ENCODE data around the gene FOXO1.

The FOXO1 gene

DNA sequence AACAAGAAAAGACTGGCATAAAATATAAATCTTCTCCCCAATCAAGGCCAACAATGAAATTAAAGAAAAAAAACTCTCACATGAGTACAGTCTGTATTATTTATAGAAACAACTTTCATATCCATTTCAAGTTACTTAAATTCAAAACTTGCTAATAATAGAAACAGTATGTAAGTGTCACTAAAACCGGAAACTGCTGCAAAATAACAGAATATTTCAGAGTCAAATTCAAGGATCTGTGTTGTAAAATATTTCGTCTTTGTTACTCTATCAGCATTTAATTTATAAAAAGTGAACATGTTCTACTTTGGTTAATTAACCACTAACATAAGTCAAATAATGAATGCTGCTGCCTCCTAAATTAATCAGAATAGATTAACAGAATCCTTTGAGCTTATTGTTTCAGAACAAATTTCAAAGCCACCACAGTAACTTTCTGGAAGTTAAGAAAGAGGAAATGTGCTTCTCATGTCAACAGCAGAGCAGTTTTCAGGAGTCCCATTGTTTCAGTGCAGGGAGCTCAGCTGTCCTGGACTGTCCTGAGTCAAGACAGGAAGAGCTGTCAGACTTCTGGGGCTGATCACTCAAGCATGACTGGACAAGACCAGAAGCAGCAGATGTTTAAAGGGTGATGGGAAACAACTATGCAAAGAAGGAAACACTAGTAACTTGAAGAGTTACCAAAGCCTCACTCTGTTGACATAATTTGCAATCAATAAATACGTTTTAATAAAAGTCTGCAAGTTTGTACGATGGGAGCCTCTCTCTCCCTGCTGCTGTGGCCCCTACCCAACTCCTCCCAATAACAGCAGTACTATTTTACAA, 76.9 kb downstream of the FOXO1 start:
- peaks cover 74% of the 10 kb centered on the region for H3K4me1 ChIP-seq (ENCODE audit: control insufficient read depth, insufficient read depth, low read length)
- H3K9ac ChIP-seq (ENCODE audit: low read length) = peak overlapping the region; percentile 31
- no peak for DNase-seq (ENCODE audit: low read depth)
- H3K36me3 ChIP-seq (ENCODE audit: control insufficient read depth, insufficient read depth, low read length, severe bottlenecking) = peaks cover 5% of the 10 kb centered on the region
- H3K27me3 ChIP-seq (replicated peaks; ENCODE audit: control insufficient read depth, insufficient read depth, low read length) = no peaks in the 10 kb centered on the region
- H3K4me3 ChIP-seq (ENCODE audit: low read length) = no peak overlapping the region
- no peaks in the 10 kb centered on the region for H3K9me3 ChIP-seq (ENCODE audit: control insufficient read depth, low read length)

DNA sequence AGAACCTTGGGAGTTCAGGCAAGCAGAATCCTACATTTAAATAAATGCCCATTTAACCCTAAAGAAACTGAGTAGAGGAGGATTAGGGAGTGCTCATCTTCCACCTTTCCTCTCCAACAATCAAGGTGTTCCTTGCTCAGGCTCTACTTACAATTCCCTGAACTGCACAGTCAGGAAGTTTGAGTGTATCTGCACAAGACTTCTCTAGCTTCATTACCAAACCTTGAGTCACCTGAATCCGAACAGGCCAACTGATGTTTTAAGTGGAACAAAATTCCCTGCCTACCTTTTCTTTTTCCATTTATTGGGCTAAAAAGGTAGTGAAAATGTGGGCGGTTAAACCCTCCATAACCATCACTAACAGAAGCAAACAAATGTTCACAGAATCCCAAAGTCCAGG, 78.3 kb downstream of the FOXO1 start:
- no peaks in the 10 kb centered on the region for H3K9me3 ChIP-seq (ENCODE audit: control insufficient read depth, low read length)
- H3K27me3 ChIP-seq (replicated peaks; ENCODE audit: control insufficient read depth, insufficient read depth, low read length) = no peaks in the 10 kb centered on the region
- no peak overlapping the region for H3K4me3 ChIP-seq (ENCODE audit: low read length)
- DNase-seq (ENCODE audit: low read depth) = no peak
- no peak overlapping the region for H3K9ac ChIP-seq (ENCODE audit: low read length)
- peaks cover 65% of the 10 kb centered on the region for H3K4me1 ChIP-seq (ENCODE audit: control insufficient read depth, insufficient read depth, low read length)
- H3K36me3 ChIP-seq (ENCODE audit: control insufficient read depth, insufficient read depth, low read length, severe bottlenecking) = peaks cover 5% of the 10 kb centered on the region

DNA sequence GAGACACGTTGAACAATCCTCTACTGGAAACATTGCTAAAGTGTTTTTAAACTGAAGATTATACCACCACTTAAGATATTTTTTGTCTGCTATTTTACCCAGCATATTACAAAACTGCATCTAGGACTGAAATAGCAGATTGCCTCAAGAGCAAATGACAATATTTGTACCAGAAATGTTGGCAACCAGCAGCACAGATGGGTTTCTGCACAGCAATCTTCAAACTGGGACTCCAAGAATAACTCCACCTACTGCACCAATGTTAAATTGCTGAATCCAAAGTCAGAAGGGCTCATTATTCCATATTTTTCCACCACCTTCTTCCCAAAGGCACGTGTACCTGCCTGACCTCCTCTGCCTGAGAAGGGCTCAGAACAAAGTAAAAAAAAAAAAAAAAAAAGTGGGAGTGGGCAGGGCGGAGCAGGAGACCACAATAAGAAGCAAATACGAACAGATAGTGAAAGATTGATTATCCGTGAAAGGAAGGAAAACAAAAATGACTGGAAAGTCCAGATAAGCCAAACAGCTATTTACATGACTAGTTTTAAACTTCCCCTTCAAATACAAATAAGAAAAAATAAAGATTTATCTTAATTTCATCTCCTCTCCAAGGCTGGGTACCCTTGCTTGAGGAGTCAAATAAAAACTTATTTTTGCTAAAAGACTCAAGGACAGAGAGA, 79.4 kb downstream of the FOXO1 start:
- H3K27me3 ChIP-seq (replicated peaks; ENCODE audit: control insufficient read depth, insufficient read depth, low read length) = no peaks in the 10 kb centered on the region
- H3K4me1 ChIP-seq (ENCODE audit: control insufficient read depth, insufficient read depth, low read length) = peaks cover 65% of the 10 kb centered on the region
- peak overlapping the region; percentile 2 for H3K9ac ChIP-seq (ENCODE audit: low read length)
- no peak for DNase-seq (ENCODE audit: low read depth)
- H3K4me3 ChIP-seq (ENCODE audit: low read length) = no peak overlapping the region
- H3K9me3 ChIP-seq (ENCODE audit: control insufficient read depth, low read length) = peaks cover 2% of the 10 kb centered on the region
- peaks cover 5% of the 10 kb centered on the region for H3K36me3 ChIP-seq (ENCODE audit: control insufficient read depth, insufficient read depth, low read length, severe bottlenecking)

DNA sequence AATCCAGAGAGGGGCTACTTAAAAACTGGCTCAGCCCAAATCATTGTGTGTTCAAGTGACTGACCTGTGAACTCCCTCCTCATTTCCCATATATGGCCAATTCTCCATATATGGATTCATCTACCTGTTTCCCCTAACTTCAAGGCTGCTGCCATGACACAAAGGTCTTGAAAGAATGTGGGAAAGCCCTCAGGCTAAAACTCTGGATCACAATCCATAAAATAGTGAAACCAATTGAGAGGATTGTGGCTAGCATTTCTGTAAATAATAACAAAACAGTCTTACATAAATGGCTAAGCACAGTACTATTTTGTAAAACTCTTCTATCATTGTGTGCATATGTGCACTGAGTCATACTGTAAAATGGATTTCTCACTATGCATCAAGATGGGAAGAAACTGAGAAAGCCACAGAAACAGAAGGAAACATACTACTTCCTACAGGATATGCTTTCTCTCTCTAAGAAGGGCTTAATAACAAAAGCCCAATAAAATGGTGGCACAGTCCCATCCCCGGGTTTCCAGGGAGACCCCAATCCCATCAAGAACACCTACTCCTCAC, 80.5 kb downstream of the FOXO1 start:
- peak overlapping the region; percentile 50 for H3K4me3 ChIP-seq (ENCODE audit: low read length)
- H3K9ac ChIP-seq (ENCODE audit: low read length) = peak overlapping the region; percentile 2
- H3K27me3 ChIP-seq (replicated peaks; ENCODE audit: control insufficient read depth, insufficient read depth, low read length) = no peaks in the 10 kb centered on the region
- peaks cover 2% of the 10 kb centered on the region for H3K9me3 ChIP-seq (ENCODE audit: control insufficient read depth, low read length)
- peaks cover 65% of the 10 kb centered on the region for H3K4me1 ChIP-seq (ENCODE audit: control insufficient read depth, insufficient read depth, low read length)
- DNase-seq (ENCODE audit: low read depth) = no peak
- peaks cover 5% of the 10 kb centered on the region for H3K36me3 ChIP-seq (ENCODE audit: control insufficient read depth, insufficient read depth, low read length, severe bottlenecking)

DNA sequence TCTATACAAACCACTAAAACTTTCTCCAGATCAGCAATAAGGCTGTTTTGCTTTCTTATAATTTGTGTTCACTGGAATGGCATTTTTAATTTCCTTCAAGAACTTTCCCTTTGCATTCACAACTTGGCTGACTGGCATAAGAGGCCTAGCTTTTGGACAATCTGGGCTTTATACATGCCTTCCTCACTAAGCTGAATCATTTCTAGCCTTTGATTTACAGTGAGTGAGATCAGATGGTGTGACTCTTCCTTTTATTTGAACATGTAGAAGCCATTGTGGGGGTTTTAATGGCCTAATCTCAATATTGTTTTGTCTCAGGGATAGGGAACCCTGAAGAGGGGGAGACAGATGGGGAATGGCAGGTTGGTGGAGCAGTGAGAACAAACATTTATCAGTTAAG, 82.7 kb downstream of the FOXO1 start:
- Histone ChIP-seq H3K9me3 (ENCODE audit: control insufficient read depth, low read length) (peaks cover 2% of the 10 kb centered on the region), H3K4me1 (ENCODE audit: control insufficient read depth, insufficient read depth, low read length) (peaks cover 44% of the 10 kb centered on the region), H3K4me3 (ENCODE audit: low read length) (no peak overlapping the region), H3K36me3 (ENCODE audit: control insufficient read depth, insufficient read depth, low read length, severe bottlenecking) (peaks cover 2% of the 10 kb centered on the region), H3K9ac (ENCODE audit: low read length) (no peak overlapping the region), H3K27me3 (replicated peaks; ENCODE audit: control insufficient read depth, insufficient read depth, low read length) (no peaks in the 10 kb centered on the region)
- no peak for DNase-seq (ENCODE audit: low read depth)

DNA sequence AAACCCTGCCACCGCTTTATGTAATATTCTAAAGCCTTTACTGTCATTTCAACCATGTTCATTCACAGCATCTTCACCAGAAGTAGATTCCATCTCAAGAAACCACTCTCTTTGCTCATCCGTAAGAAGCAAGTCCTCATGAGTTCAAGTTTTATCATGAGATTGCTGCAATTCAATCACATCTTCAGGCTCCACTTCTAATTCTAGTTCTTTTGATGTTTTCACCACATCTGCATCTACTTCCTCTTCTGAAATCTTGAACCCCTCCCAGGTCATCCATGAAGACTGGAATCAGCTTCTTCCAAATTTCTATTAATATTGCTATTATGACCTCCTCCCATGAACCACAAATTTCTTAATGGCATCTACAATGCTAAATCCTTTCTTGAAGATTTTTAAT, 83.9 kb downstream of the FOXO1 start:
- H3K9ac ChIP-seq (ENCODE audit: low read length) = no peak overlapping the region
- no peaks in the 10 kb centered on the region for H3K27me3 ChIP-seq (replicated peaks; ENCODE audit: control insufficient read depth, insufficient read depth, low read length)
- H3K4me3 ChIP-seq (ENCODE audit: low read length) = no peak overlapping the region
- H3K36me3 ChIP-seq (ENCODE audit: control insufficient read depth, insufficient read depth, low read length, severe bottlenecking) = peaks cover 5% of the 10 kb centered on the region
- peaks cover 42% of the 10 kb centered on the region for H3K4me1 ChIP-seq (ENCODE audit: control insufficient read depth, insufficient read depth, low read length)
- DNase-seq (ENCODE audit: low read depth) = no peak
- peaks cover 2% of the 10 kb centered on the region for H3K9me3 ChIP-seq (ENCODE audit: control insufficient read depth, low read length)

DNA sequence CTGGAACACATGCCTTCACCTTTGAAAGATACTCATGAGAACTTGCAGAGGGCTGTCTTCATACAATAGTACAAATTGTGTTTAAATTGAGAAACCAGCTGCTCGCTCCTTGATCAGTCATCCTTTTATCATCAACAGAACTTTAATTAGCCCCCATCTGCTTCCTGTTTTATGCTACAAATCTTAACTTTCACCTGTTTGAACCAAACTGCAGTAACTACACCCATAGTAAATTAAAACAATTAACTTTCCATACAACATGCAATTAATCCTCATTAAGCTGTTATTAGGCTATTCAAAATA, 85.2 kb downstream of the FOXO1 start:
- H3K36me3 ChIP-seq (ENCODE audit: control insufficient read depth, insufficient read depth, low read length, severe bottlenecking) = peaks cover 5% of the 10 kb centered on the region
- DNase-seq (ENCODE audit: low read depth) = no peak
- H3K4me1 ChIP-seq (ENCODE audit: control insufficient read depth, insufficient read depth, low read length) = peaks cover 39% of the 10 kb centered on the region
- no peak overlapping the region for H3K9ac ChIP-seq (ENCODE audit: low read length)
- peaks cover 2% of the 10 kb centered on the region for H3K9me3 ChIP-seq (ENCODE audit: control insufficient read depth, low read length)
- H3K4me3 ChIP-seq (ENCODE audit: low read length) = no peak overlapping the region
- H3K27me3 ChIP-seq (replicated peaks; ENCODE audit: control insufficient read depth, insufficient read depth, low read length) = no peaks in the 10 kb centered on the region

DNA sequence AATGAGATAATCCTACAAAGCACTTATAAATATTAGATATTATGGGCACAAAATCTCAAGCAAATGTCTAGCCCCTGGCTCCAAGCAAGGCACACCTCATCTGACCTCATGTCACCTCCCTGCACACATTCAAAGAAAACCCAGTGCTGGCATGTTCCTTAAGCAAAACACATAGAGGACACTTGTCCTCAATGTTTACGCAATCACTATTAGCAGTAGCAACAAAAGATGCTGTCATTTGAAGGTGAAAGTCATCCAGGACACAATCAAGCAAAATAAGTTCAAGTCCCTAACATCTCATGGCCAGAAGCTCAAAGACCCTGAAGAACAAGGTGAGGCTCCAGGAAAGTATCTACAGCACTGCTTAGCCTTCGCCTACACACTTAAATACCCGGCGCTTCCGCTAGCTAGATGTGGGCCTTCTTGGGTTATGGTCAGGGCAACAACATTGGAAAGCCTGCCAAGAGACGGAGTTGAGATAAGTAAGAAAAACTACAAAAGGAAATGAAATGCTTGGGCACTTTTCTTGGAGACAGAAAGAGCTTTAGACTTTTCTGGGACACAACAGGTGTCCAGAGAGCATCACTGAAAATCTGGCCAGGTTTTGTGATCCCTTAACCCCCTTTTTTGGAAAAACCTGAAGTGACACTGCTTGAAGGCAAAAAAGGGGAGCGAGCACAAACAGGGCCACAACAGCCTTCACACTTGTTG, 85.7 kb downstream of the FOXO1 start:
- no peak overlapping the region for H3K9ac ChIP-seq (ENCODE audit: low read length)
- no peak overlapping the region for H3K4me3 ChIP-seq (ENCODE audit: low read length)
- DNase-seq (ENCODE audit: low read depth) = no peak
- H3K36me3 ChIP-seq (ENCODE audit: control insufficient read depth, insufficient read depth, low read length, severe bottlenecking) = peaks cover 5% of the 10 kb centered on the region
- H3K9me3 ChIP-seq (ENCODE audit: control insufficient read depth, low read length) = peaks cover 2% of the 10 kb centered on the region
- no peaks in the 10 kb centered on the region for H3K27me3 ChIP-seq (replicated peaks; ENCODE audit: control insufficient read depth, insufficient read depth, low read length)
- peaks cover 35% of the 10 kb centered on the region for H3K4me1 ChIP-seq (ENCODE audit: control insufficient read depth, insufficient read depth, low read length)

DNA sequence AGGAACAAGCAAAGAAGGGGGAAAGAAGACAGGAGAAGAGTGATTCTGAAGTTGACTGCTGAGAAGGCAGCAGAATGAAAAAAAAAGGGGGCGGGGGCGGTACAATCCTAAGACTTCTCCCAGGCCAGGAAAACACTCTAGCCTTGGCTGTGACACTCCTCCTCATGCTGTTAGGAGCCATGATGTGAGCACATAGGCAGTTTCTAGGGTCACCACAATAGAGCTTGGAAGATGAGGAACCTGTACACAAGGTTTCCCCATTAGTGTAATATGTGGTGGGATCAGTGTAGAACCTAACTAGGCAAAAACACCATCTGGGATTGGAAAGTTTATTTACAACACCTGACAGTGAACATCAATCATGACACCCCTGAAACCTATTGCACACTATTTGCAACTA, 86.9 kb downstream of the FOXO1 start:
- H3K4me3 ChIP-seq (ENCODE audit: low read length) = no peak overlapping the region
- H3K36me3 ChIP-seq (ENCODE audit: control insufficient read depth, insufficient read depth, low read length, severe bottlenecking) = peaks cover 5% of the 10 kb centered on the region
- H3K4me1 ChIP-seq (ENCODE audit: control insufficient read depth, insufficient read depth, low read length) = peaks cover 25% of the 10 kb centered on the region
- no peak overlapping the region for H3K9ac ChIP-seq (ENCODE audit: low read length)
- no peaks in the 10 kb centered on the region for H3K27me3 ChIP-seq (replicated peaks; ENCODE audit: control insufficient read depth, insufficient read depth, low read length)
- H3K9me3 ChIP-seq (ENCODE audit: control insufficient read depth, low read length) = peaks cover 2% of the 10 kb centered on the region
- no peak for DNase-seq (ENCODE audit: low read depth)

DNA sequence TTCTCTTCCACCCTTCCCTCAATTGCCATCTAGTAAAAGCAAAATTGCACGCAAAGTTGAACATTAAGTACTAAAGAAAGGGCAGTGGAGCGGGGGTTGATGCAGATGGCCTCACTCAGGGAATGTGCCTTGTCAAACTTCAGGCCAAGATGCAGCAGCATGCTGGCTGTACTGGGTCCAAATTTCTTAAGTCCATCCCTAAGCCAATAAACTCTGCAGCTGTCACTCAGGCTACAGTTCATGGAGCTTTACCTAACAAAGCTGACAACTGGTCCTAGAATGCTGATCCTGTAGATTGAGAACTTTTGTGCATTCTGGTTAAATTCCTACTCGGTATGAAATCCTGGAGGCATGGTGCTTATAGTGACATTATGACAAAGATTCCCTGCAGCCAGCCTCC, 88.4 kb downstream of the FOXO1 start:
- Histone ChIP-seq H3K9me3 (ENCODE audit: control insufficient read depth, low read length) (peaks cover 2% of the 10 kb centered on the region), H3K4me3 (ENCODE audit: low read length) (no peak overlapping the region), H3K4me1 (ENCODE audit: control insufficient read depth, insufficient read depth, low read length) (peaks cover 25% of the 10 kb centered on the region), H3K9ac (ENCODE audit: low read length) (no peak overlapping the region), H3K36me3 (ENCODE audit: control insufficient read depth, insufficient read depth, low read length, severe bottlenecking) (peaks cover 5% of the 10 kb centered on the region), H3K27me3 (replicated peaks; ENCODE audit: control insufficient read depth, insufficient read depth, low read length) (no peaks in the 10 kb centered on the region)
- DNase-seq (ENCODE audit: low read depth) = no peak

DNA sequence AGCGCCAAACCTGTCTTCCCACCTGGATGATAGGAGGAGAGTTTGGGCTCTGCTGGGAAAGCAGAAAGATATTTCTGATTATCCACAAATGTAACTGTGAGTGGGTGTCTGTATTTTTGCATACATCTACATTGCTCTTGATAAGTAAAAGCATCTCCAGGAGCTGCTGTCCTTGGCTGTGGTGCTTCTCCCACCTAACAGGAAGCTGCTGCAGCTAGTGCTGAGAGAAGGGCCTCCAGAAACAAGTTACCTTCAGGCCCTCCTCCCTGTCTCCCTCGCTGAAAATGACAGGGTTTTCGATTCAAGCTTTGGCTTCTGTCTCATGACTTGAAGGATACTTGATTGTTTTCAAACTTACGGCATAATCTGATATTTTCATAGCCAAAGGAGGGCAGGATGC, 90.1 kb downstream of the FOXO1 start:
- H3K36me3 ChIP-seq (ENCODE audit: control insufficient read depth, insufficient read depth, low read length, severe bottlenecking) = peaks cover 5% of the 10 kb centered on the region
- no peak overlapping the region for H3K9ac ChIP-seq (ENCODE audit: low read length)
- H3K4me3 ChIP-seq (ENCODE audit: low read length) = no peak overlapping the region
- H3K4me1 ChIP-seq (ENCODE audit: control insufficient read depth, insufficient read depth, low read length) = peaks cover 31% of the 10 kb centered on the region
- no peak for DNase-seq (ENCODE audit: low read depth)
- no peaks in the 10 kb centered on the region for H3K27me3 ChIP-seq (replicated peaks; ENCODE audit: control insufficient read depth, insufficient read depth, low read length)
- no peaks in the 10 kb centered on the region for H3K9me3 ChIP-seq (ENCODE audit: control insufficient read depth, low read length)
